ENCODE measurements around the gene ST3GAL3. TPM values are rescaled to one million over a fixed set of nuclear protein-coding genes. Genes with fewer than 3 reads are reported as not detected.

ST3GAL3 gene
- total and polyA plus RNA-seq, 3 experiments from 2014 or later, result 9.7 to 10.1 (median 9.7) TPM

DNA sequence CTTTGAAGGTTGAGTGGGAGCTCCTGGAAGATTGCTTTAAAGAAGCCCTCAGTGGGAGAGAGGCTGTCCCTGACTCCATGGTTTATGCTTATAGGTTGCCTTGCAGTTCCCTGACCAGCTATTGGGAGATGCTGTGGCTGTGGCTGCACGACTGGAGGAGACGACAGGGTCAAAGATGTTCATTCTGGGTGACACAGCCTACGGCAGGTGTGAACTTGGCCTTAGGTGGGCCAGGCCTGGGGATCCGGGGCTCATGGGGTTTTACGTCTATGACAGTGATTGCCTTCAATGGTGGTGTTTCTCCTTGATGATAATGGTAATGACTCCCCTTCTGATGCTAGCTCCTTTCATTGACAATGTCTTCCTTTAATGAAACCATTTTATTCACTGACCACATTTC is 263.2 kb downstream of the ST3GAL3 start:
- no peaks in the 10 kb centered on the region for H3K9me3 ChIP-seq (ENCODE audit: low read length)
- H3K4me1 Mint-ChIP-seq, result peaks cover 32 to 40% (median 37%) of the 10 kb centered on the region in 3 donors
- ChIA-PET POLR2A (interaction anchor here (1.2 kb wide), 1 partner anchor 24 kb away, joined by 5 read pairs; the partner anchor contains the start of gene IPO13), CTCF (interaction anchor here (1.3 to 2.0 kb wide), 4 partner anchors 13 to 36 kb away, joined by 3 to 8 read pairs (median 6); partner anchors contain the start of gene IPO13)
- H3K4me3 ChIP-seq (ENCODE audit: low read length), result peak overlapping the region; percentile 67
- H3K4me3 Mint-ChIP-seq, result peak overlapping the region; percentile 93 to 97 (median 94)
- peak overlapping the region; percentile 46 for H3K27ac ChIP-seq (ENCODE audit: low read depth, low read length)
- peaks cover 21% of the 10 kb centered on the region for H3K4me1 ChIP-seq (ENCODE audit: insufficient read depth, low read length)
- H3K36me3 Mint-ChIP-seq, result peaks cover 0 to 31% (median 0%) of the 10 kb centered on the region in 3 donors
- H3K27ac Mint-ChIP-seq, result peak overlapping the region in 6 of 8 donors; percentile 61 to 99 (median 89)
- H3K9me3 Mint-ChIP-seq, result no peaks in the 10 kb centered on the region
- no peaks in the 10 kb centered on the region for H3K27me3 ChIP-seq (ENCODE audit: insufficient read depth, low read length, poor library complexity, severe bottlenecking)
- no peak for DNase-seq
- no peaks in the 10 kb centered on the region for H3K27me3 Mint-ChIP-seq
- H3K36me3 ChIP-seq (ENCODE audit: insufficient read depth, low read length), result peaks cover 3% of the 10 kb centered on the region

DNA sequence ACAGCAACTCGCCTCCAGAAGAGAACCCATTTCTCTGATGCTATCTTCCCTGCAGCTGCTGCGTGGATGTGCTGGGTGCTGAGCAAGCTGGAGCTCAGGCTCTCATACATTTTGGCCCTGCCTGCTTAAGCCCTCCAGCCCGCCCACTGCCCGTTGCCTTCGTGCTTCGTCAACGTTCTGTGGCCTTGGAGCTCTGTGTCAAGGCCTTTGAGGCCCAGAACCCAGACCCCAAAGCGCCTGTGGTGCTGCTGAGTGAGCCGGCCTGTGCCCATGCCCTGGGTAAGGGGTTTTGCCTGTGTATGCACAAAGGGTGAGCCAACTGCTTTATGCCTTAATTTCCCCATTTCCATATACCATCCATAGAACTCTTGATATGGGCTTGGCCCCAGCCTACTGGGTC is 263.6 kb downstream of the ST3GAL3 start:
- peak overlapping the region in 2 of 8 donors; percentile 42 to 60 for H3K27ac Mint-ChIP-seq
- no peaks in the 10 kb centered on the region for H3K9me3 Mint-ChIP-seq
- Histone ChIP-seq H3K9me3 (ENCODE audit: low read length) (no peaks in the 10 kb centered on the region), H3K27ac (ENCODE audit: low read depth, low read length) (no peak overlapping the region), H3K4me3 (ENCODE audit: low read length) (no peak overlapping the region), H3K36me3 (ENCODE audit: insufficient read depth, low read length) (peaks cover 3% of the 10 kb centered on the region), H3K27me3 (ENCODE audit: insufficient read depth, low read length, poor library complexity, severe bottlenecking) (no peaks in the 10 kb centered on the region), H3K4me1 (ENCODE audit: insufficient read depth, low read length) (peaks cover 25% of the 10 kb centered on the region)
- peaks cover 0 to 35% (median 0%) of the 10 kb centered on the region in 3 donors for H3K36me3 Mint-ChIP-seq
- H3K4me1 Mint-ChIP-seq, result peaks cover 35 to 44% (median 41%) of the 10 kb centered on the region in 3 donors
- DNase-seq, result no peak
- peak overlapping the region; percentile 93 to 97 (median 94) for H3K4me3 Mint-ChIP-seq
- POLR2A ChIA-PET, result no interaction called here
- no peaks in the 10 kb centered on the region for H3K27me3 Mint-ChIP-seq
- CTCF ChIA-PET, result interaction anchor here (1.3 to 2.0 kb wide), 2 partner anchors 13 to 36 kb away, joined by 3 to 8 read pairs; no protein-coding TSS in a partner anchor

DNA sequence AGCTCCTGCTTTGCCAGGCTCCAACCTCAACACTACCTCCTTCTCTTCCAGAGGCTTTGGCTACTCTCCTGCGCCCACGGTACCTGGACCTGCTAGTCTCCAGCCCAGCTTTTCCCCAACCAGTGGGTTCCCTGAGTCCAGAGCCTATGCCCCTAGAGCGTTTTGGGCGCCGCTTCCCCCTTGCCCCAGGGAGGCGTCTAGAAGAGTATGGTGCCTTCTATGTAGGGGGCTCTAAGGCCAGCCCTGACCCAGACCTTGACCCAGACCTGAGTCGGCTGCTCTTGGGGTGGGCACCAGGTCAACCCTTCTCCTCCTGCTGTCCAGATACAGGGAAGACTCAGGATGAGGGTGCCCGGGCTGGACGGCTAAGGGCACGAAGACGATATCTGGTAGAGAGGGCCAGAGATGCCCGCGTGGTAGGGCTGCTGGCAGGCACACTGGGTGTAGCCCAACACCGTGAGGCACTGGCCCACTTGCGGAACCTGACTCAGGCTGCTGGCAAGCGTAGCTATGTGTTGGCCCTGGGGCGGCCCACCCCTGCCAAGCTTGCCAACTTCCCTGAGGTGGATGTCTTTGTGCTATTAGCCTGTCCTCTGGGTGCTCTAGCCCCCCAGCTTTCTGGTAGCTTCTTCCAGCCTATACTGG is 264.1 kb downstream of the ST3GAL3 start:
- DNase-seq, result no peak
- Mint-ChIP-seq H3K27me3 (no peaks in the 10 kb centered on the region), H3K27ac (no peak overlapping the region), H3K4me3 (peak overlapping the region; percentile 93 to 97 (median 94)), H3K4me1 (peaks cover 40 to 49% (median 46%) of the 10 kb centered on the region in 3 donors), H3K9me3 (no peaks in the 10 kb centered on the region), H3K36me3 (peaks cover 0 to 37% (median 0%) of the 10 kb centered on the region in 3 donors)
- ChIA-PET CTCF (interaction anchor here (1.3 to 2.0 kb wide), 2 partner anchors 14 to 37 kb away, joined by 3 to 8 read pairs; no protein-coding TSS in a partner anchor), POLR2A (no interaction called here)
- Histone ChIP-seq H3K9me3 (ENCODE audit: low read length) (no peaks in the 10 kb centered on the region), H3K4me1 (ENCODE audit: insufficient read depth, low read length) (peaks cover 30% of the 10 kb centered on the region), H3K4me3 (ENCODE audit: low read length) (no peak overlapping the region), H3K27ac (ENCODE audit: low read depth, low read length) (no peak overlapping the region), H3K27me3 (ENCODE audit: insufficient read depth, low read length, poor library complexity, severe bottlenecking) (no peaks in the 10 kb centered on the region), H3K36me3 (ENCODE audit: insufficient read depth, low read length) (peaks cover 7% of the 10 kb centered on the region)

DNA sequence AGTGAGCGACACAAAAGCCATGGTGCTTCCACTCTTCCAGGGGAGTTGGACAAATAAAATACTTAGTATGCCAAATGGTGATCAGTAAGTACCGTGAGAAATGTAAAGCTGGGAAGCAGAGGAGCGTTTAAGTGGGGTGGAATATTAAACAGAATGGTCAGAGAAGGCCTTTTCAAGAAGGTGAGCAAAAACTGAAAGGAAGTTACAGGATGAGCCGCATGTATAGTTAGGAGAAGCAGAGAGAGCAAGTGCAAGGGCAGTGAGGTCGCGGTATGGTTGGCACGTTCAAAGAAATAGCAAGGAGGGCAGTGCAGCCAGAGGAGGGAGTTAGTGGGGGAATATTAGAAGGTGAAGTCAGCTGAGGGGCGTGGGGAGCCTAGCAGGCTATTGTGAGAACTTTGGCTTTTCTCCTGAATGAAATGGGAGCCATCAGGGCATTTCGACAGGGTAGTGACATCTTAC is 266.7 kb downstream of the ST3GAL3 start:
- Mint-ChIP-seq H3K4me3 (peak overlapping the region; percentile 86 to 98 (median 94)), H3K36me3 (peaks cover 3 to 54% (median 9%) of the 10 kb centered on the region in 3 donors), H3K9me3 (no peaks in the 10 kb centered on the region), H3K27me3 (peaks cover 0 to 6% of the 10 kb centered on the region in 2 donors), H3K4me1 (peaks cover 62 to 73% (median 70%) of the 10 kb centered on the region in 3 donors), H3K27ac (peak overlapping the region; percentile 83 to 99 (median 93))
- CTCF ChIA-PET, result interaction anchor here (1.8 to 2.5 kb wide), 2 partner anchors 27 to 31 kb away, joined by 5 to 12 read pairs; partner anchors contain the start of gene IPO13
- Histone ChIP-seq H3K4me1 (ENCODE audit: insufficient read depth, low read length) (peaks cover 51% of the 10 kb centered on the region), H3K36me3 (ENCODE audit: insufficient read depth, low read length) (peaks cover 21% of the 10 kb centered on the region), H3K27ac (ENCODE audit: low read depth, low read length) (peak overlapping the region; percentile 79), H3K4me3 (ENCODE audit: low read length) (peak overlapping the region; percentile 85), H3K27me3 (ENCODE audit: insufficient read depth, low read length, poor library complexity, severe bottlenecking) (no peaks in the 10 kb centered on the region), H3K9me3 (ENCODE audit: low read length) (no peaks in the 10 kb centered on the region)
- POLR2A ChIA-PET, result interaction anchor here (0.8 kb wide), 1 partner anchor 27 kb away, joined by 3 read pairs; the partner anchor contains the start of gene IPO13
- DNase-seq, result no peak

DNA sequence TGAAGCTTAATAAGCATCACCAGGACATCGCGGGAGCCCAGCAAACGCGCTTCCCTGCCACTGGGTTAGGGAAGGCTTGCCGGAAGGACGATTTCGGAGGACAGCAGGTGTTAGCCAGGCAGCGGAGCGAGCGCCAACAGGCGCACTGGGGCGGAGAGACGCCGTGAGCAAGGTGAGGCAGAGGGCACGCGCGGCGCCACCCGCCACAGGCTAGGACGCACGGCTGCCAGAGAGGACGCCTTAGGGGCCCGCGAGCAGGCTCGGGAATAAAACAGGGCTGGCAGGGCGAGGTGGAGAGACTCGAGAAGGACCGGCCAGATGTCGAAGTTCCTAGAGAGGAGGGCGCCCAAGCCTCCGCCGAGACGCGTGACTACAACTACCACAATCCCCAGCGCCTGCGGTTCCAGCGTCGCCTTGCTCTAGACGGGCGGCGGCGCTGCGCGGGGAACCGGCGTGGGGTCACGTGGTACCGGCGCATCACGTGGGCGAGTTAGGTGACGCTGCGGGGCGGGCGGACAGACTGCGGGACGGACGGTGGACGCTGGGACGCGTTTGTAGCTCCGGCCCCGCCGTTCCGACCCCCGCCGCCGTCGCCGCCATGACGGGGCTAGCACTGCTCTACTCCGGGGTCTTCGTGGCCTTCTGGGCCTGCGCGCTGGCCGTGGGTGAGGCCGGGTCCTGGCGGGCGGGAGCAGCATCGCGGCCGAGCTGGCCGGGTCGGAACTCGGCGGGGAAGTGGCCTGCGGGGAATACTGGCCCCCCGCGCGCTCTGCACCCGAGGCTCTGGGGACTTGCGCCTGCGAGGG is 267.3 kb downstream of the ST3GAL3 start, which contains the start of gene ATP6V0B:
ATP6V0B (plus strand) TSS at position 518 of the 806 bp plus-strand sequence; CDS start at position 599, 81 bp downstream.
- peaks cover 46% of the 10 kb centered on the region for H3K4me1 ChIP-seq (ENCODE audit: insufficient read depth, low read length)
- Mint-ChIP-seq H3K4me1 (peaks cover 57 to 67% (median 66%) of the 10 kb centered on the region in 3 donors), H3K4me3 (peak within 1 kb of the TSS; percentile 86 to 98 (median 94)), H3K9me3 (no peaks in the 10 kb centered on the region), H3K36me3 (peaks cover 3 to 54% (median 9%) of the 10 kb centered on the region in 3 donors), H3K27ac (peak within 1 kb of the TSS; percentile 86 to 99 (median 93)), H3K27me3 (peaks cover 0 to 6% of the 10 kb centered on the region in 2 donors)
- H3K4me3 ChIP-seq (ENCODE audit: low read length), result peak within 1 kb of the TSS; percentile 85
- H3K9me3 ChIP-seq (ENCODE audit: low read length), result no peaks in the 10 kb centered on the region
- peak; percentile 86 to 94 (median 94) for DNase-seq
- ChIA-PET POLR2A (interaction anchor here (1.0 to 1.6 kb wide), 2 partner anchors 28 to 325 kb away, joined by 4 to 9 read pairs; partner anchors contain the start of genes IPO13 and KDM4A), CTCF (interaction anchor here (0.8 to 2.5 kb wide), 3 partner anchors 28 to 62 kb away, joined by 3 to 12 read pairs (median 5); partner anchors contain the start of gene IPO13)
- no peaks in the 10 kb centered on the region for H3K27me3 ChIP-seq (ENCODE audit: insufficient read depth, low read length, poor library complexity, severe bottlenecking)
- H3K36me3 ChIP-seq (ENCODE audit: insufficient read depth, low read length), result peaks cover 21% of the 10 kb centered on the region
- peak within 1 kb of the TSS; percentile 79 for H3K27ac ChIP-seq (ENCODE audit: low read depth, low read length)

DNA sequence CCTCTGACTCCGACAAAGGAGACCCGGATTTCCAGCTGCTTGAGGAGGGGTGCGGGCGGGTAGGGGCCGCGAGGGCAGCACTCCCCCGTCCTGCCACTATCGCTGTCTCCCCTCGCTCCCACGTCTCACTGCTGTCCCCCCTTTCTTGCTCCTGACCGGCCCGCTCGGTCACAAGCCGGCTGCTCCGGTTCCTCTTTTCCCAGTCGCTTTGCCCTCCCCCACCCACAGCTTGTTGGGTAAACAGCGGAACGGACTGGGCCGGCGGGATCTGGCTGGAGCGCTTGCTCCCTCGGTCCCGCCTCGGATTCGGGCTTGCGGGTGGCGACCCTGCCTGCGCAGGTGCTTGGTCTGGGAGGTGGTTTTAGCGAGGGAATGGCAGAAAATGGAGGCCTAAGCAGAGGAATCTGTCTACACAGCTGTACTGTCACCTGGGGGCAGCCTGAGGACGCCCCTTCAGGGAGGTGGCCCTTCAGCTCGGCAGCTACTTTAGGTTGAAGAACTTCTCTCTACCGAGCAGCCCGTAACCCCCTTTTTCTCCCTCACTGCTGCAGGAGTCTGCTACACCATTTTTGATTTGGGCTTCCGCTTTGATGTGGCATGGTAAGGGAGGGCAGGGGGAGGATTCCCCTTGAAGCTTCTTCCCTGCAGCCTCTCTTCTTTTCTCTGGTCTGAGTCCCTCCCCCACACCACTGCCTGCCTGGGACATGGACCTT is 268.1 kb downstream of the ST3GAL3 start:
- no peaks in the 10 kb centered on the region for H3K9me3 ChIP-seq (ENCODE audit: low read length)
- H3K27ac ChIP-seq (ENCODE audit: low read depth, low read length), result peak overlapping the region; percentile 79
- DNase-seq, result peak in 3 of 5 donors; percentile 30 to 66 (median 34)
- CTCF ChIA-PET, result interaction anchor here (0.8 to 2.5 kb wide), 3 partner anchors 29 to 61 kb away, joined by 3 to 12 read pairs (median 5); partner anchors contain the start of gene IPO13
- peak overlapping the region; percentile 82 to 96 (median 90) for H3K27ac Mint-ChIP-seq
- H3K4me3 ChIP-seq (ENCODE audit: low read length), result peak overlapping the region; percentile 85
- H3K27me3 ChIP-seq (ENCODE audit: insufficient read depth, low read length, poor library complexity, severe bottlenecking), result no peaks in the 10 kb centered on the region
- no peaks in the 10 kb centered on the region for H3K9me3 Mint-ChIP-seq
- H3K27me3 Mint-ChIP-seq, result peaks cover 0 to 10% of the 10 kb centered on the region in 2 donors
- peaks cover 51% of the 10 kb centered on the region for H3K4me1 ChIP-seq (ENCODE audit: insufficient read depth, low read length)
- peaks cover 21% of the 10 kb centered on the region for H3K36me3 ChIP-seq (ENCODE audit: insufficient read depth, low read length)
- H3K4me3 Mint-ChIP-seq, result peak overlapping the region; percentile 86 to 98 (median 94)
- H3K4me1 Mint-ChIP-seq, result peaks cover 53 to 66% (median 64%) of the 10 kb centered on the region in 3 donors
- POLR2A ChIA-PET, result interaction anchor here (0.6 to 1.6 kb wide), 5 partner anchors 14 to 467 kb away, joined by 4 to 10 read pairs (median 7); partner anchors contain the start of genes IPO13 and KDM4A
- peaks cover 3 to 52% (median 9%) of the 10 kb centered on the region in 3 donors for H3K36me3 Mint-ChIP-seq
